Astrocyte of the cerebellum (primary cell): ENCODE measurements around the gene OPN3.

Source experiments
- DNase-seq: peaks from one replicate; pipeline ENCODE4 v3.0.0-alpha.2; 2011; ENCODE audit warnings: low read depth
- H3K4me3 ChIP-seq: 2 replicates; pipeline ENCODE4 v1.5.1; 2011; ENCODE audit warnings: mild to moderate bottlenecking, low read depth, low read length, moderate library complexity
- in situ Hi-C: cut with HindIII; loops from 2 replicates; pipeline ENCODE4 v1.10.0; 2017; ENCODE audit warnings: low sequenced_read_pairs
- TF ChIP-seq, protein P1 (sequence below): IDR thresholded peaks from 2 replicates; pipeline ENCODE4 v1.5.1; 2012; ENCODE audit warnings: low read length, low read depth, moderate library complexity, mild to moderate bottlenecking; ENCODE audit errors: missing control alignments

Gene OPN3

DNA sequence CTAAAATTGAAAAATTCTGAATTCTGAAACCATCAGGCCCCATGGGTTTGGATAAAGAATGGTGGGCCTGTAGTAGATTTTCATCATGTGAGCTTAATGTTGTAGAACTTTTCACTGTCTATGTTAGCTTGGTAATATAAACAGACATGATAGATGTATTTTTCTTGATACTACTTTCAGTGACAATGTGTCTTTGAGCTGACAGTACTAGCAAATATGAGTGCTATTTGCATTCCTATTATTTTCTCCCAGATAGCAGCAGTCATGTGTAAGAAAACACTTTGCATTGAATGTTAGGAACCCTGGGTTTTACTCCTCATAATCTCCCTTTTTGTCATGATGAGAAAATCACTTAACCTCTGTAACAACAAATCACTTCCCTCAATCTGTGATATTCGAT lies 89.9 kb downstream of the OPN3 start:
- in situ Hi-C loops, result no loop called here

DNA sequence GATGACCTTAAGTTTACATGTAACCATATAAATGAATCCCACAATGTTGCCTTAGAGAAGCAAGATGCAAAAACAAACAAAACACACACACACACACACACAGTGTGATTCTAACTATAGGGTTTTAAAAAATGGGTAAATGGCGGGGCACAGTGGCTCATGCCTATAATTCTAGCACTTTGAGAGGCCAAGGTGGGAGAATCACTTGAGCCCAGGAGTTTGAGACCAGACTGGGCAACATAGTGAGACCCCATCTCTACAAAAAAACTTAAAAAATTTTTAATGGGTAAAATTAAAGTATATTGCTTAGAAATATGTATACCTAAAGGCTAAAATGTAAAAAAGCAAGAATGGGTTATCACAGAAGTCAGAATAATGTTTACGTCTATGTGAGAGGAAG lies 92.2 kb downstream of the OPN3 start:
- no peak for DNase-seq
- in situ Hi-C loops, result loop anchor here (25.0 kb wide), 1 partner anchor 289 kb away; the partner anchor contains the start of gene EXO1
- TF ChIP-seq, protein P1, sequence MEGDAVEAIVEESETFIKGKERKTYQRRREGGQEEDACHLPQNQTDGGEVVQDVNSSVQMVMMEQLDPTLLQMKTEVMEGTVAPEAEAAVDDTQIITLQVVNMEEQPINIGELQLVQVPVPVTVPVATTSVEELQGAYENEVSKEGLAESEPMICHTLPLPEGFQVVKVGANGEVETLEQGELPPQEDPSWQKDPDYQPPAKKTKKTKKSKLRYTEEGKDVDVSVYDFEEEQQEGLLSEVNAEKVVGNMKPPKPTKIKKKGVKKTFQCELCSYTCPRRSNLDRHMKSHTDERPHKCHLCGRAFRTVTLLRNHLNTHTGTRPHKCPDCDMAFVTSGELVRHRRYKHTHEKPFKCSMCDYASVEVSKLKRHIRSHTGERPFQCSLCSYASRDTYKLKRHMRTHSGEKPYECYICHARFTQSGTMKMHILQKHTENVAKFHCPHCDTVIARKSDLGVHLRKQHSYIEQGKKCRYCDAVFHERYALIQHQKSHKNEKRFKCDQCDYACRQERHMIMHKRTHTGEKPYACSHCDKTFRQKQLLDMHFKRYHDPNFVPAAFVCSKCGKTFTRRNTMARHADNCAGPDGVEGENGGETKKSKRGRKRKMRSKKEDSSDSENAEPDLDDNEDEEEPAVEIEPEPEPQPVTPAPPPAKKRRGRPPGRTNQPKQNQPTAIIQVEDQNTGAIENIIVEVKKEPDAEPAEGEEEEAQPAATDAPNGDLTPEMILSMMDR, result no peak

More for the DNA sequence above, 89.9 kb downstream of the OPN3 start:
- no peak for DNase-seq
- no peak overlapping the region for H3K4me3 ChIP-seq
- TF ChIP-seq, protein P1, result no peak

More for the DNA sequence above, 92.2 kb downstream of the OPN3 start:
- H3K4me3 ChIP-seq, result no peak overlapping the region
